Measurements from ENCODE around the gene WNT16. TPM values are rescaled to one million over a fixed set of nuclear protein-coding genes. Genes with fewer than 3 reads are reported as not detected.
A peak's percentile ranks its signal among the peaks of the same experiment; 100 is the strongest.

The WNT16 gene
- total RNA-seq, 2 experiments from 2014 or later, result not detected

- Mint-ChIP-seq H3K27me3 (no peaks in the 10 kb centered on the region), H3K4me3 (no peak overlapping the region), H3K36me3 (ENCODE audit: low read depth) (peaks cover 30% of the 10 kb centered on the region), H3K27ac (no peak overlapping the region), H3K9me3 (no peaks in the 10 kb centered on the region), H3K4me1 (ENCODE audit: low read depth) (peaks cover 48% of the 10 kb centered on the region)
- ChIA-PET POLR2A (no interaction called here), CTCF (interaction anchor here (4.5 to 10.8 kb wide), 2 partner anchors 13 to 15 kb away, joined by 23 to 83 read pairs; partner anchors contain the start of gene FAM3C)
- TF ChIP-seq CTCF (IDR thresholded peaks at IDR 0.05), result no peak
- no peak for DNase-seq
- intact Hi-C loops (cut with micrococcal nuclease), result no loop called here
- ATAC-seq, result no peak
Measured at GRCh38 chr7:121382473-121382872, 53.7 kb downstream of the WNT16 start.

- intact Hi-C loops (cut with micrococcal nuclease), result no loop called here
- ChIA-PET CTCF (interaction anchor here (0.6 to 10.8 kb wide), 4 partner anchors 11 to 16 kb away, joined by 3 to 83 read pairs (median 13); partner anchors contain the start of gene FAM3C), POLR2A (interaction anchor here (1.0 kb wide), 2 partner anchors 8 to 13 kb away, joined by 3 to 4 read pairs; partner anchors contain the start of gene FAM3C)
- no peaks in the 10 kb centered on the region for H3K9me3 Mint-ChIP-seq
- no peak overlapping the region for H3K27ac Mint-ChIP-seq
- no peak overlapping the region for H3K4me3 Mint-ChIP-seq
- ATAC-seq, result no peak
- H3K36me3 Mint-ChIP-seq (ENCODE audit: low read depth), result peaks cover 21% of the 10 kb centered on the region
- no peak for TF ChIP-seq CTCF (IDR thresholded peaks at IDR 0.05)
- no peak for DNase-seq
- H3K27me3 Mint-ChIP-seq, result no peaks in the 10 kb centered on the region
- H3K4me1 Mint-ChIP-seq (ENCODE audit: low read depth), result peaks cover 50% of the 10 kb centered on the region
Measured at GRCh38 chr7:121383235-121383910, 54.6 kb downstream of the WNT16 start.

- ChIA-PET CTCF (interaction anchor here (1.1 to 10.8 kb wide), 3 partner anchors 11 to 17 kb away, joined by 3 to 83 read pairs (median 23); partner anchors contain the start of gene FAM3C), POLR2A (interaction anchor here (1.0 kb wide), 2 partner anchors 9 to 12 kb away, joined by 3 to 4 read pairs; partner anchors contain the start of gene FAM3C)
- TF ChIP-seq CTCF (IDR thresholded peaks at IDR 0.05), result no peak
- H3K4me3 Mint-ChIP-seq, result no peak overlapping the region
- peaks cover 59% of the 10 kb centered on the region for H3K4me1 Mint-ChIP-seq (ENCODE audit: low read depth)
- DNase-seq (no peak), ATAC-seq (no peak)
- peak overlapping the region; percentile 42 for H3K27ac Mint-ChIP-seq
- H3K9me3 Mint-ChIP-seq, result no peaks in the 10 kb centered on the region
- intact Hi-C loops (cut with micrococcal nuclease), result no loop called here
- no peaks in the 10 kb centered on the region for H3K27me3 Mint-ChIP-seq
- peaks cover 20% of the 10 kb centered on the region for H3K36me3 Mint-ChIP-seq (ENCODE audit: low read depth)
Measured at GRCh38 chr7:121384265-121384664, 55.5 kb downstream of the WNT16 start.

- Mint-ChIP-seq H3K9me3 (no peaks in the 10 kb centered on the region), H3K4me1 (ENCODE audit: low read depth) (peaks cover 68% of the 10 kb centered on the region), H3K4me3 (no peak overlapping the region), H3K36me3 (ENCODE audit: low read depth) (peaks cover 15% of the 10 kb centered on the region), H3K27me3 (no peaks in the 10 kb centered on the region), H3K27ac (peak overlapping the region; percentile 53)
- ChIA-PET CTCF (interaction anchor here (1.2 to 10.8 kb wide), 4 partner anchors 10 to 162 kb away, joined by 4 to 83 read pairs (median 14); partner anchors contain the start of gene FAM3C), POLR2A (interaction anchor here (2.3 kb wide), 1 partner anchor 10 kb away, joined by 13 read pairs; the partner anchor contains the start of gene FAM3C)
- no peak for DNase-seq
- intact Hi-C loops (cut with micrococcal nuclease), result loop anchor here (5.0 kb wide), 1 partner anchor 147 kb away; no protein-coding TSS in a partner anchor
- TF ChIP-seq CTCF (IDR thresholded peaks at IDR 0.05), result no peak
- no peak for ATAC-seq
Measured at GRCh38 chr7:121385056-121385799, 56.4 kb downstream of the WNT16 start.
